Measurements from ENCODE around the gene ARPP21. TPM values are rescaled to one million over a fixed set of nuclear protein-coding genes. Genes with fewer than 3 reads are reported as not detected.
"Not testable (repeated sequence)": the region's sequence is repeated elsewhere in the genome, so short reads cannot be mapped to it uniquely, and the experiment has no call there.

The ARPP21 gene
- 0.29 TPM for total RNA-seq
- long read RNA-seq, partial matches to known transcripts = 1 of 1 reads
- long read RNA-seq, other reads (novel, unspliced or antisense) = 0 of 1 reads

- no peak for DNase-seq (ENCODE audit: low spot score)
Observed at GRCh38 chr3:35639254-35640186, at the start of gene ARPP21. TSS of gene ARPP21 (plus strand) at chr3:35639525. CDS start at chr3:35681752, 42,227 bp downstream.

- DNase-seq (ENCODE audit: low spot score) = no peak
Observed at GRCh38 chr3:35592589-35593295, 46.6 kb upstream of the ARPP21 start.

- no peak for DNase-seq (ENCODE audit: low spot score)
Observed at GRCh38 chr3:35594739-35595138, 44.6 kb upstream of the ARPP21 start.

- DNase-seq (ENCODE audit: low spot score) = no peak
Observed at GRCh38 chr3:35596335-35596995, 42.9 kb upstream of the ARPP21 start.

GRCh38 chr3:35597490-35597889 lies 41.8 kb upstream of the ARPP21 start:
- DNase-seq (ENCODE audit: low spot score) = no peak

- no peak for DNase-seq (ENCODE audit: low spot score)
Observed at GRCh38 chr3:35598804-35599203, 40.5 kb upstream of the ARPP21 start.

- DNase-seq (ENCODE audit: low spot score) = no peak
Observed at GRCh38 chr3:35601959-35602358, 37.4 kb upstream of the ARPP21 start.

GRCh38 chr3:35602395-35602936 lies 36.9 kb upstream of the ARPP21 start:
- DNase-seq (ENCODE audit: low spot score) = no peak

GRCh38 chr3:35616346-35616745 lies 23.0 kb upstream of the ARPP21 start:
- DNase-seq (ENCODE audit: low spot score) = no peak

- no peak for DNase-seq (ENCODE audit: low spot score)
Observed at GRCh38 chr3:35617370-35617769, 22.0 kb upstream of the ARPP21 start.

- not testable (repeated sequence) for DNase-seq (ENCODE audit: low spot score)
Observed at GRCh38 chr3:35620238-35620637, 19.1 kb upstream of the ARPP21 start.

GRCh38 chr3:35624698-35625097 lies 14.6 kb upstream of the ARPP21 start:
- DNase-seq (ENCODE audit: low spot score) = no peak

GRCh38 chr3:35633332-35634124 lies 5.8 kb upstream of the ARPP21 start:
- no peak for DNase-seq (ENCODE audit: low spot score)

GRCh38 chr3:35635407-35635806 lies 3.9 kb upstream of the ARPP21 start:
- no peak for DNase-seq (ENCODE audit: low spot score)

GRCh38 chr3:35635926-35636683 lies 3.2 kb upstream of the ARPP21 start:
- no peak for DNase-seq (ENCODE audit: low spot score)

- DNase-seq (ENCODE audit: low spot score) = no peak
Observed at GRCh38 chr3:35638251-35638979, 910 bp upstream of the ARPP21 start.

- no peak for DNase-seq (ENCODE audit: low spot score)
Observed at GRCh38 chr3:35638980-35639253, 408 bp upstream of the ARPP21 start.

GRCh38 chr3:35640190-35641165 lies 1.2 kb downstream of the ARPP21 start:
- no peak for DNase-seq (ENCODE audit: low spot score)
